COLO668 (cell line): ENCODE data around the gene PIAS1.
A peak's percentile ranks its signal among the peaks of the same experiment; 100 is the strongest.
"Not testable (repeated sequence)": the region's sequence is repeated elsewhere in the genome, so short reads cannot be mapped to it uniquely, and the experiment has no call there.

Source experiments
- DNase-seq: peaks from one replicate; lab custom pipeline; 2025; ENCODE audit not compliant: unreplicated experiment; lab: John Stamatoyannopoulos, UW

Gene PIAS1

DNA sequence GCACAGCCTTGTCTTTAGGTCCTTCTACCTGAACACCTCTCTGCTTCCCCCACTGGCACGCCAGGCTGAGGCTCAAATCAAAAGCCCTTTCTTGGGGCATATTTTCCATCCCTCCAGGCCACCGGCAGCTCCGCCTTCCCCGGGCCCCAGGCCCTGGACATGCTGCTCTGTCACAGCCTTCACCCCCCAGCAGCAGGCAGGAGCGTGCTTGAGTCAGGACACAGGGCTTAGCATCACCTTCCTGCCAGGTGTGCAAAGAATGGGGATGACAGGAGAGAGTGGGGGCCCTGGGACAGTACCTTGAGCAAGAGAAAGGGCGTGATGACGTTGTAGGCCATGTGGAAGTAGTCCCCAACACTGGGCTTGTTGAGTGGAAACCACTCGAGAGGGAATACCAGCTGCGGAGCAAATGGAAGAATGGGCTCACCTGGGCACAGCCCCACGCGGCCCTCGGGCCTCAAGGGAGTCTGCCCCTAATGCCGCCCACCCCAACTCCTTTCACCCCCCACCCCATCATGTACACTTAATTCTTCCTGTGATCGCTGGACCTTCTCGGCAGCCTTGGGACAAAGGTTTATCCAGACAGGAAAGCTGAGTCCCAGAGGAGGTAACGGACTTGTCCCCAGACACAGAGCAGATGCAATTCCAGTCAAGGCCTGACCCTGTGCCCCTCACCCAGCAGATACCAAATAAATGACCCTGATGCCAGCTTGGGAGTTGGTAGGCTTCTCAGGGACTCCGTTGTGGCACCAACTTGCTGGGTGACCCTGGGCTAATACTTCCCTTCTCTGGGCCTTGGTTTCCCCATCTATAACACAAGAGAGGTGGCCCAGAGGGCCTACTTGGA, 160.1 kb downstream of the PIAS1 start:
- DNase-seq: no peak

DNA sequence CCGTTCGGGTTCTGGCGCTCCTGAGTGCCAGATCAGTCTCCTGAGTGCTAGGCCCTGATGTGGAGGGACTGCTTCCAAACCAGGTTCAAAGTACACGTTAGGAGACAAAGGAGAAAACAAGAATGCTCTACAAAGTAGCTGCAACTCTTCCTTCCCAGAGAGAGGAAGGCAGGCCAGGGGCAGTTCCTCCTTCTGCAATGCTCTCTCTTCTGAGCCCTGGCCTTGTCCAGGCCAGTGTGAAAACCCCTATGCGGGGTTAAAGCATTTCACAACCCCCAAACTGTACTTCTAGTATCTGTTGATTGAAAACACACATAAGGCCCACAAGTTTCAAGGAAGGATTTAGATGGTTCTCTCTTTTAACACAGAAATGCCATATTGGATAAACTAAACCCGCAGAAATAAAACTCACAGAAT, 160.7 kb downstream of the PIAS1 start:
- no peak for DNase-seq

DNA sequence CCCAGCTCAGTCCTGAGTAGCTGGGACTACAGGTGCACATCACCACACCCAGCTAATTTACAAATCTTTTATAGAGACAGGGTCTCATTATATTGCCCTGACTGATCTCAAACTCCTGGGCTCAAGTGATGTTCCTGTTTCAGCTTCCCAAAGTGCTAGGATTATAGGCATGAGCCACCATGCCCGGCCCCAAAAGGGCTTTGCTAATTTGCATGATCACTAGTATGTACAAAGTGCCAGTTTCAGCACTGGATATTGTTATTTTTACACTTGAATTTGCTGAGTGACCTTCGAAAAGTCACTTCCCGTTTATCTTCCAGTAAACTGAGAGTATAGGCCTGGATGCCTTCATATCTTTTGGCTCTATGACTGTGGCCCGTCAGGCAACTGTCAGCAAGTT, 163.2 kb downstream of the PIAS1 start:
- DNase-seq: no peak

DNA sequence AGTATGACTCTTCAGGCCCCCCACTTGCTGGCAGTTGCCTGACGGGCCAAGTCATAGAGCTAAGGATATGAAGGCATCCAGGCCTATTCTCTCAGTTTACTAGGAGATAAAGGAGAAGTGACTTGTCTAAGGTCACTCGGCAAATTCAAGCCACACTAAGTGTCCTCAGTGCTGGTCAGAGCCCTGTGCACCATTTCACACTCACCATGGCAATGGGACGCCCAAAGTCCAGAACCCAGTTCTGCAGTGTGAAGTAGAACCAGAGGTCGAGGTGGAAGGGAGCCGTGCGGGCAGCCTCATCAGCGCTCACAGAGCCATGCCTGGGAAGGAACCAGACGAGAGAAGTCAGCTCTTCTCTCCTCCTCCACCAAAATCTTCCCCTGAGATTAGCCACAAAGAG, 164.2 kb downstream of the PIAS1 start:
- DNase-seq: no peak

DNA sequence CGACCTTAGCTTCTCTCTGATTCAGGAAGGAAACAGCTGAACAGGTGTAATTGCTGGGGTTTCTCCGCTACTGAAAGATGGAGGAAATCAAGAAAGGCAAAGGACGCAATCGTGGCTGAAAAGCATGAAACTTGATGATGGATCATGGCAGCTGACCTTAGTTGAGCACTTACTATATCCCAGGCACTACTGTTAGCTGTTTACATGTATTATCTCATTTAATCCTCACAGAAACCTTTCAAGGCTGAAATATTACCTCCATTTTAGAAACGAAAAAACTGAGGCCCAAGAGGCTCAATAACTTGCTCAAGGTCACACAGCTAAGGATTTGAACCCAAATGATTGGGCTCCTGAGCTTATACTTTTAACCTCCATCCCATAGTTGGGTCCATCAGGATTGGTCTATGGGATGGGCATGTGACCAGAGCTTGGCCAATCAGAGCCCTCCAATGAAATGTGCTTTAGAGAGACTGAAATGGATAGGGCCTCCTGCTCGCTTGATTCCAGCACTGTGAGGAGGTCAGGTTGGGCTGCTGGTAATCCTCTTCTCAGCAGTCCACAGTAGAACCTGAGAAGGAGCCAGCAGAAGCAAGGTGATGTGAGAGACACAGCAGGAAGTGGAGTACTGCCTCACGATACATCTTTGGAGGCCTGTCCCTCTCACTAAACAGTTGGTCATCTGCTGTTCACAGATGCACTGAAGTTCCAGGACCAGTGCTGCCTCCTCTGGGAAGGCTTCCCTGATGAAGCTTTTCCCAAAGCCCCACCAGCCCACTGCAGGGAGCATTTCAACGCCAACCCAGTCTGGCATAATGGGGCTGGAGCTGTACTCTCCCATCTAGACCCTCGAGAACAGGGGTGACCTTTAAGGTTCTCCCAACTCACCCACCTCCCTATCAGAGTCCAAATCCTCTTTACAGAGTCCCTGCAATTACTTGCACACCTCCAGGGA, 165.0 kb downstream of the PIAS1 start:
- DNase-seq: no peak

DNA sequence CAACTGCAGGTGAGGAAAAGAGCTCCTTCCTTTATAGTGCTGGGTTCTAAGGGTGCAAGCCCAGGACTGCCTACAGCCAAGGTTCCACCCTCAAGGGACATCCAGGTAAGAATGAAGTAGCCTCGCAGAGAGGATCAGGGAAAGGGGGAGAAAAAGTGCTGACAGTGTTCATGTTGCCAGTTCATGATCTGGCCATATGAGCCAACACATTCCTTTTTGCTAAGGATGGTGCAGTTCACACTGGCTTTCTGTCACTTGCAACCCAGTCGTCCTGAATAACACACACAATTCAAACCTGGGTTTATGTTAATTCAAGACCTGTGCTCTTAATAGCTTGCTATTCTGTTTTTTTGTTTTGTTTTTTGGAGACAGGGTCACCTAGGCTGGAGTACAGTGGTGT, 166.4 kb downstream of the PIAS1 start:
- DNase-seq: no peak

DNA sequence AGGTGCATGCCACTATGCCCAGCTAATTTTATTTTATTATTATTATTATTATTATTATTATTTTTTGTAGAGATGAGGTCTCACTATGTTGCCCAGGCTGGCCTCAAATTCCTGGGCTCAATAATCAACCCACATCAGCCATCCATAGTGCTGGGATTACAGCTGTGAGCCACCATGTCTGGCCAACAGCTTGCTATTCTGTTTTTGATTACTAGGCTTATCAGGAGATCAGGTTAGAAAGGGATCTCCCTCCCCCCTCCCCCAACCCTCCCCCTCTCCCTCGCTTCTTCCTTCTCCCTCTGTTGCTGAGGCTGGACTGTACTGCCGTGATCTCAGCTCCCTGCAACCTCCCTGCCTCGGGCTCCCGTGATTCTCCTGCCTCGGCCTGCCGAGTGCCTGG, 166.9 kb downstream of the PIAS1 start:
- no peak for DNase-seq

DNA sequence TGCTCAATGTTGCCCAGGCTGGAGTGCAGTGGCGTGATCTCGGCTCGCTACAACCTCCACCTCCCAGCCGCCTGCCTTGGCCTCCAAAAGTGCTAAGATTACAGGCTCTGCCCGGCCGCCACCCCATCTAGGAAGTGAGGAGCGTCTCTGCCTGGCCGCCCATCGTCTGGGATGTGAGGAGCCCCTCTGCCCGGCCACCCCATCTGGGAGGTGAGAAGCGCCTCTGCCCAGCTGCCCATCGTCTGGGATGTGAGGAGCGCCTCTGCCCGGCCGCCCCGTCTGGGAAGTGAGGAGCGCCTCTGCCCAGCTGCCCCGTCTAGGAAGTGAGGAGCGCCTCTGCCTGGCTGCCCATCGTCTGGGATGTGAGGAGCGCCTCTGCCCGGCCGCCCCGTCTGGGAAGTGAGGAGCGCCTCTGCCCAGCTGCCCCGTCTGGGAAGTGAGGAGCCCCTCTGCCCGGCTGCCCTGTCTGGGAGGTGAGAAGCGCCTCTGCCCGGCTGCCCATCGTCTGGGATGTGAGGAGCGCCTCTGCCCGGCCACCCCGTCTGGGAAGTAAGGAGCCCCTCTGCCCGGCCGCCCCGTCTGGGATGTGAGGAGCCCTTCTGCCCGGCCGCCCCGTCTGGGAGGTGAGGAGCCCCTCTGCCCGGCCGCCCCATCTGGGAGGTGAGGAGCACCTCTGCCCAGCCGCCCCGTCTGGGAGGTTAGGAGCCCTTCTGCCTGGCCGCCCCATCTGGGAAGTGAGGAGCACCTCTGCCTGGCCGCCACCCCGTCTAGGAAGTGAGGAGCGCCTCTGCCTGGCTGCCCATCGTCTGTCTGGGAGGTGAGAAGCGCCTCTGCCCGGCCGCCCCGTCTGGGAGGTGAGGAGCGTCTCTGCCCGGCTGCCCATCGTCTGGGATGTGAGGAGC, 167.7 kb downstream of the PIAS1 start:
- DNase-seq: not testable (repeated sequence)

DNA sequence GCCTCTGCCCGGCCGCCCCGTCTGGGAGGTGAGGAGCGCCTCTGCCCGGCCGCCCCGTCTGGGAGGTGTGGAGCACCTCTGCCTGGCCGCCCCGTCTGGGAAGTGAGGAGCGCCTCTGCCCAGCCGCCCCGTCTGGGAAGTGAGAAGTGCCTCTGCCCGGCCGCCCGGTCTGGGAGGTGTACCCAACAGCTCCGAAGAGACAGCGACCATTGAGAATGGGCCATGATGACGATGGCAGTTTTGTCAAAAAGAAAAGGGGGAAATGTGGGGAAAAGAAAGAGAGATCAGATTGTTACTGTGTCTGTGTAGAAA, 168.3 kb downstream of the PIAS1 start:
- not testable (repeated sequence) for DNase-seq

DNA sequence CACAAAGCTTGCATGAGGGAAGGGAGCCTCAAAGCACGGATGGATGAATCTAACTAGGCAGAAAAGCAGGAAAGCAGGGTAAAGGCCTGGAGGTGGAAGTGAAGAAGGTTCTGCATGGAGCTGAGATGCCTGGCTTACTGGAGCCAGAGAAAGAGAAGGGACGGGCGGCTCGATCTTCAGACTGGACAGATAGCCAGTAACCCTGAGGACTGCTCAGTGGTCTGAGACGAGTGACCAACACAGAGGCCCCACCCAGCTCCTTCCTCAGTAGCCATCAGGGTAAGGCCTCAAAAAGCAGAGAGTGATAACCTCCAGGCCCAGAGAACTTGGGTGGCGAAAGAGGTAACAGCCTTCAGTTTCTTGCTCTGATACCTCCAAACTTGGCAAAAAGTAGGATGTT, 169.1 kb downstream of the PIAS1 start:
- DNase-seq: no peak

DNA sequence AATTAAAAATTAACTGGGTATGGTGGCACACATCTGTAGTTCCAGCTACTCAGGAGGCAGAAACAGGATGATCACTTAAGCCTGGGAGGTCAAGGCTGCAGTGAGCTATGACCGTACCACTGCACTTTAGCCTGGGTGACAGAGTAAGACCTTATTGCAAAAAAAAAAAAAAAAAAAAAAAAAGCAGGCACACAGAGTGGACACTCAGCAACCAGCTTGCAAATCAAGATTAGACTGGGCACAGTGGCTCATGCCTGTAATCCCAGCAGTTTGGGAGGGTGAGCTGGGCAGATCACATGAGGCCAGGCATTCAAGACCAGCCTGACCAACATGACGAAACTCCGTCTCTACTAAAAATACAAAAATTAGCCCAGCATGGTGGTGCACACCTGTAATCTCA, 170.0 kb downstream of the PIAS1 start:
- no peak for DNase-seq

DNA sequence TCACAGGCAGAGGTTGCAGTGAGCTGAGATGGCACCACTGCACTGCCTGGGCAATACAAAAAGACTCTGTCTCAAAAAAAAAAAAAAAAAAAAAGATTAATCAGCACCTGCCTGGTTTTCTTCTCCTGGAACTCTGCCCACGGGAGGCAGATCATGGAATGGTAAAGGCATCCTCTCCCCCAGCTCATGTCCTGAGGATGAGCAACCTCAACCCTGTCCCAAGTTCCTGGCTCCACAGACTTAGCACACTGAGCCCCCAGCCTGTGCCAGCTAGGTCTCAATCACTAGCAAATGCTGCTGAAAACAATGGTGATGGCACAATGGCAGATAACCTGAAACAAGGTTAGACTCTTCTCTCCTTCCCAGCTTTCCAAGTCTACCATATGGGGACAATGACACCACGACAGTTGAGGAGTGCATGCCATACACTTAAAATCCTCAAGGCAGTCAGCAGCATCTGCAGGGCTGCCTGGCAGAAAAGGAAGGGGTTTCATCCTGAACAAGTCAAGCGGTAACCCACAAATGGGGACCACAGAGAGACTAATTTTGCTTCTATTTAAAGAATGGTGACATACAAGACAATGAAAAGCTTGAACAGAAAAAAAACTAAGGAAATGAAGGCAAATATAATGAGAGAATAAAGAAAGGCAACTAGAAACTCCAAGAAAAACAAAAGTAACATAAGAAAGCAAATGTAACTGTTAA, 170.6 kb downstream of the PIAS1 start:
- DNase-seq: no peak

DNA sequence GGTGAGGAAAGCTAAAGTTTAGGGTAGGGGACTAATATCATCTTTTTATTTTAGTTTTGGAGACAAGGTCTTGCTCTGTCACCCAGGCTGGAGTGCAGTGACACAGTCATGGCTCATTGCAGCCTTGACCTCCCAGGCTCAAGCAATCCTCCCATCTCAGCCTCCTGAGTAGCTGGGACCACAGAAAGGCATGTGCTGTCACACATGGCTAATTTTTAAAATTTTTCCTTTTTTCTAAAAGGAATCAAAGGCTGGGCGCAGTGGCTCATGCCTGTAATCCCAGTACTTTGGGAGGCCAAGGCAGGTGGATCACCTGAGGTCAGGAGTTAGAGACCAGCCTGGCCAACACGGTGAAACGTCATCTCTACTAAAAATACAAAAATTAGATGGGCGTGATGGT, 171.3 kb downstream of the PIAS1 start:
- not testable (repeated sequence) for DNase-seq

DNA sequence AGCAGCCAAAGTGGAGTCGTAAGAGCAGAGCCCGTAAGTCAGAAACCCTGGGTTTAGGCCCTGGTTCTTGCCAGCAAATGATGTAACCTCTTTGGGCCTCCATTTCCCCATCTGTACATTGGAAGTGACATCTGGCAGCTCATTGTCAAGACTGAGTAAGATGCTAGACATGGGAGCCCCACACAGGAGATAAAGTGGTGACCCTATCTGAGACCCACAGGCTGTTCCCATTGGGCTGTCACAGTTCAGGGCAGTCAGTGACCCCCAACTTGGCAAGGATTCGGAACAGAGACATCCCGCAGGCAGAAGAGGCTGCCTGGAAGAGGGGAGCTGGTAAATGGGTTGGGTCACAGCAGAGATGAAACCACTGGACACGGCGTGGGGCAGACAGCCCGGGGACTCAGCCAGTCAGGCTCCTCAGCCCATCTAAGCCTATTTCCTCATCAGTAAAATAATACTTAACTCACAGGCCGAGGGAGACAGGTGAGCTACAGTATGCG, 173.6 kb downstream of the PIAS1 start:
- DNase-seq: no peak

DNA sequence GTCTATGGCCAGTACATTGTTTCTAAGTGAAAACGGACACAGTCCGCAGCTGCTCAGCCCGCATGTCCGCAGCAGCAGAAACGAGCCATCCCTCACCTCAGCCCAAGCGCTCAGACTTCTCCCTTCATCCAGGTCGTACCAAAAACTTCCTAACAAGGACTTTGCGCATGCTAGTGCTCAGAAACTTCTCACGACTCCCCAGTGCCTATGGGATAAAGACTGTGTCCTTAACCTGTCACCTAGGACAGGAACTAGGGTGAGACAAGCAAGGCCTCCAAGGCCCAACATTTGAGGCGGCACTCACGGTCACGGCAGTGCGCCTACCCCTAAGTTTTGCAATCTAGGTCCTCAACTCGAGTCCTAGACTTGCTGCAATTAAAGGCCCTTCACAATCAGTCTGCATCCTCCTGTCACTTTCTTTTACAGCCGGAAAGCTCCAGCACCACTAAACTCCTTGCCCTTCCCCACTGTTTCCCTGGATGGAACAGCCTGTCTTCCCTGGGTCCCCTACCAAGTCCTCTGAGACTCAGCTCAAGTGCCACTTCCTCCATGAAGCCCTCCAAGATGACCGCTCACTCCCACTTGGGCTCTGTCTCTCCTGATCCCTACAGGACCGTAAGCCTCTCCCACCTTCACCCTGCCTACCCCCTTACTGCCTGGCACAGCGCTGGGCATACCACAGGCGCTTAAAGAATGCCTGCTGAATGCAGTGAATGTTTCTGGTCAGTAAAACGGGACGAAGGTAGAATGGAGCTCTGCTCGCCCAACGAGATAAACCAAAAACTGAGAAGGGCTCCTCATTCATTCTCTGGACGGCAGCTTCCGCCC, 174.2 kb downstream of the PIAS1 start:
- peak; percentile 32 for DNase-seq

DNA sequence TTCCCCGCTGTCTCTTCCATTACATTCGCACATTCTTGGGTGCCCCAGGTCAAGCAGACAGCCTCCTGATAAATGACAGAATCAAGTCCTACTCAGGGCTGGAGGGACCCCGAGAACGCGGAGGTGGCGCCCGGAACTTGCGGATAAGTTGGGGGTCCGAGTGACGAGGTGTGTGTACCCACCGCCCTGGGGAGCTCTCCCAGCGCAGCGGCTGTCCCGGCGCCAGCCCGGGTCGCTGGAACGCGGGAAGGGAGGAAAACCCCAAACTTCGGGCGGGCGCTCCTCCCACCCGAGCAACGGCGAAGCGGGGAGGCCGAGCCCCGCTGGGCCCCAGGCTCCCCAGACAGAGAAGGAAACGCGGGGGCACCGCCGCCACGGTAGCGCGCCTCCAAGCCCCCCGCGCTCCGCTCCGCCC, 174.9 kb downstream of the PIAS1 start:
- no peak for DNase-seq

DNA sequence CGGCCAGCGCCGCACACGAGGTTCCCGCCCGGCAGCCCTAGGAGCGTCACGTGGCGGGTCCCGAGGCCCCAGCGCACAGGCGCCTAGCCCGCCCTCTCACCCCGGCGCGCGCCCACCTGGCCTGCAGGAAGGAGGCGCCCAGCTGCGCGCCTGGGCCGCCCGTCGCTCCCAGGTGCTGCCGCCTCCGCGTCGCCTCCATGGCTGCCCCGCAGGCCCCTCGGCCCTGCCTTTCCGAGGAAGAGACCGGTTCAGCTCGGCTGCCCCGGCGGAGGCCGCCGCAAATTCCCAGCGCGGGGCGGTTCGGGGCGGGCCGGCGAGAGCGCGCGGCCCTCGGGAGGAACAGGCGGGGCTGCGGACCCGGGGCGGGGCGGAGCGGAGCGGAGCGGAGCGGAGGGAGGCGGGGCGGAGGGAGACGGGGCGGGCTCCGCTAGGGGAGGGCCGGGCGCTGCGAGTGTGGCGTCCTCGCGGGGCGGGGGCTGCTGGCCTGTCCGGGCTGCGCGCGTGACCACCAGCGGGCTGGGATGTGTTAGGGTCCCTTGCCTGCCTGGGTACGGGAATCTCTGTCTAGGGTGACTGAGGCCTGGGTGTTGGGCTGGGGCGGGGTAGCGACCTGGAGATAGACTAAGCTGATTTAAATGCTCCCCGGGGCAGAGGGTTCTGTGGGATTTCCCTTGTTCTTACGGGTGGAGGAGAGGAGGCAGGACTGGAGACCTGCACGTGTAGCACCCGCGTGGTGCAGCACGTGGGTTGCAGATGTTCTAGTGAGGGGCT, 175.5 kb downstream of the PIAS1 start, which contains the start of gene CLN6:
CLN6 (minus strand) TSS at position 343 of the 771 bp plus-strand sequence; CDS start at position 199, 144 bp downstream.
- DNase-seq: peak; percentile 92
